ENCODE data around the gene WWC1. TPM values are rescaled to one million over a fixed set of nuclear protein-coding genes. Genes with fewer than 3 reads are reported as not detected.

Gene WWC1
- polyA plus RNA-seq, 1 experiment, result 5.2 TPM

GRCh38 chr5:168474319-168474718 lies 182.9 kb downstream of the WWC1 start:
- H3K4me3 ChIP-seq (ENCODE audit: low read depth, low read length), result no peak overlapping the region
- CTCF ChIA-PET, result interaction anchor here (0.5 to 1.0 kb wide), 2 partner anchors 205 to 1497 kb away, joined by 3 read pairs; no protein-coding TSS in a partner anchor
- H3K27me3 ChIP-seq (ENCODE audit: control insufficient read depth, insufficient read depth, low read length), result no peaks in the 10 kb centered on the region
- H3K9me3 ChIP-seq (ENCODE audit: control insufficient read depth, insufficient read depth, low read length), result no peaks in the 10 kb centered on the region
- H3K27ac ChIP-seq (ENCODE audit: low read depth, low read length), result no peak overlapping the region
- TF ChIP-seq CTCF (IDR thresholded peaks at IDR 0.05; ENCODE audit: low read depth, low read length), result no peak
- DNase-seq (ENCODE audit: low read depth, low spot score), result no peak
- POLR2A ChIA-PET, result interaction anchor here (0.6 kb wide), 1 partner anchor 47 kb away, joined by 3 read pairs; no protein-coding TSS in a partner anchor

GRCh38 chr5:168477060-168477459 lies 185.6 kb downstream of the WWC1 start:
- DNase-seq (ENCODE audit: low read depth, low spot score), result peak; percentile 33
- Histone ChIP-seq H3K4me3 (ENCODE audit: low read depth, low read length) (no peak overlapping the region), H3K9me3 (ENCODE audit: control insufficient read depth, insufficient read depth, low read length) (no peaks in the 10 kb centered on the region), H3K27ac (ENCODE audit: low read depth, low read length) (no peak overlapping the region), H3K27me3 (ENCODE audit: control insufficient read depth, insufficient read depth, low read length) (no peaks in the 10 kb centered on the region)
- CTCF ChIA-PET, result interaction anchor here (0.6 to 1.6 kb wide), 5 partner anchors 9 to 1494 kb away, joined by 3 to 11 read pairs (median 4); partner anchors contain the start of gene RARS1
- TF ChIP-seq CTCF (IDR thresholded peaks at IDR 0.05; ENCODE audit: low read depth, low read length), result no peak
- POLR2A ChIA-PET, result interaction anchor here (1.0 kb wide), 1 partner anchor 10 kb away, joined by 3 read pairs; no protein-coding TSS in a partner anchor

- no peaks in the 10 kb centered on the region for H3K9me3 ChIP-seq (ENCODE audit: control insufficient read depth, insufficient read depth, low read length)
- H3K27ac ChIP-seq (ENCODE audit: low read depth, low read length), result no peak overlapping the region
- no peak for DNase-seq (ENCODE audit: low read depth, low spot score)
- POLR2A ChIA-PET, result no interaction called here
- no peak overlapping the region for H3K4me3 ChIP-seq (ENCODE audit: low read depth, low read length)
- CTCF ChIA-PET, result no interaction called here
- no peaks in the 10 kb centered on the region for H3K27me3 ChIP-seq (ENCODE audit: control insufficient read depth, insufficient read depth, low read length)
- TF ChIP-seq CTCF (IDR thresholded peaks at IDR 0.05; ENCODE audit: low read depth, low read length), result no peak
Measured at GRCh38 chr5:168479166-168479565, 187.7 kb downstream of the WWC1 start.

- ChIA-PET POLR2A (no interaction called here), CTCF (interaction anchor here (1.6 kb wide), 1 partner anchor 211 kb away, joined by 8 read pairs; no protein-coding TSS in a partner anchor)
- H3K27me3 ChIP-seq (ENCODE audit: control insufficient read depth, insufficient read depth, low read length), result no peaks in the 10 kb centered on the region
- TF ChIP-seq CTCF (IDR thresholded peaks at IDR 0.05; ENCODE audit: low read depth, low read length), result no peak
- H3K4me3 ChIP-seq (ENCODE audit: low read depth, low read length), result no peak overlapping the region
- no peaks in the 10 kb centered on the region for H3K9me3 ChIP-seq (ENCODE audit: control insufficient read depth, insufficient read depth, low read length)
- no peak overlapping the region for H3K27ac ChIP-seq (ENCODE audit: low read depth, low read length)
- no peak for DNase-seq (ENCODE audit: low read depth, low spot score)
Measured at GRCh38 chr5:168480601-168481000, 189.2 kb downstream of the WWC1 start.

- Histone ChIP-seq H3K9me3 (ENCODE audit: control insufficient read depth, insufficient read depth, low read length) (no peaks in the 10 kb centered on the region), H3K27me3 (ENCODE audit: control insufficient read depth, insufficient read depth, low read length) (no peaks in the 10 kb centered on the region), H3K27ac (ENCODE audit: low read depth, low read length) (no peak overlapping the region), H3K4me3 (ENCODE audit: low read depth, low read length) (no peak overlapping the region)
- POLR2A ChIA-PET, result no interaction called here
- no peak for DNase-seq (ENCODE audit: low read depth, low spot score)
- CTCF ChIA-PET, result interaction anchor here (0.8 to 1.6 kb wide), 2 partner anchors 8 to 211 kb away, joined by 3 to 8 read pairs; no protein-coding TSS in a partner anchor
- no peak for TF ChIP-seq CTCF (IDR thresholded peaks at IDR 0.05; ENCODE audit: low read depth, low read length)
Measured at GRCh38 chr5:168481330-168481788, 189.9 kb downstream of the WWC1 start.
